ENCODE data around the gene EGFL7. TPM values are rescaled to one million over a fixed set of nuclear protein-coding genes. Genes with fewer than 3 reads are reported as not detected.

The EGFL7 gene
- total RNA-seq, 6 experiments from 2014 or later = 26.7 to 54.2 (median 45.8) TPM

GRCh38 chr9:136659861-136660784, 2.6 kb upstream of the EGFL7 start:
- Histone ChIP-seq H3K9me3 (no peaks in the 10 kb centered on the region), H3K36me3 (no peaks in the 10 kb centered on the region), H3K4me3 (peak overlapping the region; percentile 2 to 26 (median 16)), H3K27ac (peak overlapping the region; percentile 51 to 84 (median 58)), H3K27me3 (no peaks in the 10 kb centered on the region), H3K4me1 (peaks cover 0 to 2% (median 0%) of the 10 kb centered on the region in 4 donors)
- TF ChIP-seq POLR2A (IDR thresholded peaks at IDR 0.05) (no peak), CTCF (IDR thresholded peaks at IDR 0.05) (no peak)
- WGBS (ENCODE audit: insufficient coverage, low coverage, low lambda C conversion rate, missing lambda C conversion rate) = 69% methylated on average over 3 of the region's 21 CpGs
- ATAC-seq (no peak), DNase-seq (peak in 2 of 3 donors; percentile 25 to 45)
- intact Hi-C loops (cut with DNase I) = no loop called here

GRCh38 chr9:136660971-136661550, 1.7 kb upstream of the EGFL7 start:
- intact Hi-C loops (cut with DNase I) = no loop called here
- no CpG with 5 or more reads among the region's 13 CpGs for WGBS (ENCODE audit: insufficient coverage, low coverage, low lambda C conversion rate, missing lambda C conversion rate)
- TF ChIP-seq POLR2A (IDR thresholded peaks at IDR 0.05) = no peak
- no peak for TF ChIP-seq CTCF (IDR thresholded peaks at IDR 0.05)
- Histone ChIP-seq H3K27ac (peak overlapping the region in 2 of 3 donors; percentile 62 to 84), H3K36me3 (no peaks in the 10 kb centered on the region), H3K9me3 (no peaks in the 10 kb centered on the region), H3K4me3 (peak overlapping the region in 1 of 3 donors; percentile 21), H3K27me3 (no peaks in the 10 kb centered on the region), H3K4me1 (peaks cover 0 to 3% (median 0%) of the 10 kb centered on the region in 4 donors)
- no peak for ATAC-seq
- DNase-seq = peak in 2 of 3 donors; percentile 21 to 47

GRCh38 chr9:136661641-136662325, 933 bp upstream of the EGFL7 start:
- intact Hi-C loops (cut with DNase I) = no loop called here
- Histone ChIP-seq H3K36me3 (no peaks in the 10 kb centered on the region), H3K4me1 (peaks cover 0 to 3% (median 0%) of the 10 kb centered on the region in 4 donors), H3K4me3 (peak overlapping the region; percentile 9 to 45 (median 21)), H3K27me3 (no peaks in the 10 kb centered on the region), H3K9me3 (no peaks in the 10 kb centered on the region), H3K27ac (peak overlapping the region; percentile 50 to 84 (median 62))
- ATAC-seq (no peak), DNase-seq (peak; percentile 28 to 52 (median 46))
- TF ChIP-seq POLR2A (IDR thresholded peaks at IDR 0.05) = no peak
- TF ChIP-seq CTCF (IDR thresholded peaks at IDR 0.05) = no peak
- WGBS (ENCODE audit: insufficient coverage, low coverage, low lambda C conversion rate, missing lambda C conversion rate) = 20% methylated on average over 3 of the region's 22 CpGs

GRCh38 chr9:136662326-136662655, 425 bp upstream of the EGFL7 start:
- intact Hi-C loops (cut with DNase I) = no loop called here
- peak overlapping the region; percentile 21 to 46 (median 45) for H3K4me3 ChIP-seq
- H3K27me3 ChIP-seq = no peaks in the 10 kb centered on the region
- peaks cover 0 to 3% (median 0%) of the 10 kb centered on the region in 4 donors for H3K4me1 ChIP-seq
- TF ChIP-seq POLR2A (IDR thresholded peaks at IDR 0.05) (no peak), CTCF (IDR thresholded peaks at IDR 0.05) (no peak)
- peak overlapping the region; percentile 50 to 84 (median 62) for H3K27ac ChIP-seq
- DNase-seq (peak; percentile 49 to 55 (median 50)), ATAC-seq (no peak)
- no peaks in the 10 kb centered on the region for H3K9me3 ChIP-seq
- 100% methylated on average over 2 of the region's 10 CpGs for WGBS (ENCODE audit: insufficient coverage, low coverage, low lambda C conversion rate, missing lambda C conversion rate)
- H3K36me3 ChIP-seq = no peaks in the 10 kb centered on the region

All from right lobe of liver (tissue), 6 donors.